ENCODE measurements around the gene OAS2. TPM values are rescaled to one million over a fixed set of nuclear protein-coding genes. Genes with fewer than 3 reads are reported as not detected.
A peak's percentile ranks its signal among the peaks of the same experiment; 100 is the strongest.

Gene OAS2
- total and polyA plus RNA-seq, 7 experiments from 2014 or later, result 29.9 to 238 (median 63.6) TPM

- DNase-seq (no peak), ATAC-seq (peak; percentile 83)
- ChIA-PET POLR2A (no interaction called here), CTCF (no interaction called here)
- no peaks in the 10 kb centered on the region for H3K9me3 Mint-ChIP-seq
- H3K4me1 ChIP-seq (ENCODE audit: control insufficient read depth in 2 of 2, insufficient read depth in 2 of 2, low read length in 2 of 2), result no peaks in the 10 kb centered on the region
- no peaks in the 10 kb centered on the region for H3K9me3 ChIP-seq (ENCODE audit: control insufficient read depth in 2 of 3, low read length in 3 of 3)
- H3K27me3 ChIP-seq (ENCODE audit: control insufficient read depth in 2 of 2, insufficient read depth in 2 of 2, low read length in 2 of 2), result no peaks in the 10 kb centered on the region
- H3K36me3 Mint-ChIP-seq, result no peaks in the 10 kb centered on the region
- no peaks in the 10 kb centered on the region for H3K36me3 ChIP-seq (ENCODE audit: control insufficient read depth in 2 of 3, insufficient read depth in 3 of 3, low read length in 3 of 3)
- H3K4me3 ChIP-seq (ENCODE audit: low read length), result no peak overlapping the region
- intact Hi-C loops (cut with micrococcal nuclease), result loop anchor here in 1 of 2 donors (10.0 kb wide), 1 partner anchor 384 kb away; the partner anchor contains the start of gene SDSL
- no peak overlapping the region for H3K27ac ChIP-seq (ENCODE audit: low read depth, low read length)
- no peak overlapping the region for H3K4me3 Mint-ChIP-seq
- no peaks in the 10 kb centered on the region for H3K4me1 Mint-ChIP-seq
- peak overlapping the region in 1 of 9 donors; percentile 14 for H3K27ac Mint-ChIP-seq
- peaks cover 0 to 11% (median 0%) of the 10 kb centered on the region in 5 donors for H3K27me3 Mint-ChIP-seq
Measured at GRCh38 chr12:113040722-113041171, 62.4 kb downstream of the OAS2 start.

- ChIA-PET POLR2A (no interaction called here), CTCF (no interaction called here)
- intact Hi-C loops (cut with micrococcal nuclease), result loop anchor here in 1 of 2 donors (10.0 kb wide), 1 partner anchor 383 kb away; the partner anchor contains the start of gene SDSL
- Mint-ChIP-seq H3K27ac (no peak overlapping the region), H3K27me3 (peaks cover 0 to 12% (median 0%) of the 10 kb centered on the region in 5 donors), H3K36me3 (no peaks in the 10 kb centered on the region), H3K4me3 (no peak overlapping the region), H3K9me3 (no peaks in the 10 kb centered on the region), H3K4me1 (no peaks in the 10 kb centered on the region)
- Histone ChIP-seq H3K9me3 (ENCODE audit: control insufficient read depth in 2 of 3, low read length in 3 of 3) (no peaks in the 10 kb centered on the region), H3K36me3 (ENCODE audit: control insufficient read depth in 2 of 3, insufficient read depth in 3 of 3, low read length in 3 of 3) (no peaks in the 10 kb centered on the region), H3K4me3 (ENCODE audit: low read length) (no peak overlapping the region), H3K4me1 (ENCODE audit: control insufficient read depth in 2 of 2, insufficient read depth in 2 of 2, low read length in 2 of 2) (no peaks in the 10 kb centered on the region), H3K27me3 (ENCODE audit: control insufficient read depth in 2 of 2, insufficient read depth in 2 of 2, low read length in 2 of 2) (no peaks in the 10 kb centered on the region), H3K27ac (ENCODE audit: low read depth, low read length) (no peak overlapping the region)
- DNase-seq (no peak), ATAC-seq (no peak)
Measured at GRCh38 chr12:113041560-113041959, 63.2 kb downstream of the OAS2 start.

- Mint-ChIP-seq H3K27ac (peak overlapping the region in 1 of 9 donors; percentile 67), H3K9me3 (no peaks in the 10 kb centered on the region), H3K4me1 (peaks cover 0 to 2% (median 1%) of the 10 kb centered on the region in 7 donors), H3K36me3 (no peaks in the 10 kb centered on the region), H3K4me3 (no peak overlapping the region), H3K27me3 (peaks cover 0 to 12% (median 0%) of the 10 kb centered on the region in 5 donors)
- CTCF ChIA-PET, result no interaction called here
- no peak for ATAC-seq
- intact Hi-C loops (cut with micrococcal nuclease), result loop anchor here in 1 of 2 donors (10.0 kb wide), 1 partner anchor 382 kb away; the partner anchor contains the start of gene SDSL
- Histone ChIP-seq H3K4me1 (ENCODE audit: control insufficient read depth in 2 of 2, insufficient read depth in 2 of 2, low read length in 2 of 2) (no peaks in the 10 kb centered on the region), H3K9me3 (ENCODE audit: control insufficient read depth in 2 of 3, low read length in 3 of 3) (no peaks in the 10 kb centered on the region), H3K4me3 (ENCODE audit: low read length) (no peak overlapping the region), H3K36me3 (ENCODE audit: control insufficient read depth in 2 of 3, insufficient read depth in 3 of 3, low read length in 3 of 3) (no peaks in the 10 kb centered on the region), H3K27me3 (ENCODE audit: control insufficient read depth in 2 of 2, insufficient read depth in 2 of 2, low read length in 2 of 2) (no peaks in the 10 kb centered on the region), H3K27ac (ENCODE audit: low read depth, low read length) (no peak overlapping the region)
- no peak for DNase-seq
- POLR2A ChIA-PET, result interaction anchor here (0.6 kb wide), 1 partner anchor 60 kb away, joined by 4 read pairs; no protein-coding TSS in a partner anchor
Measured at GRCh38 chr12:113043240-113043639, 64.9 kb downstream of the OAS2 start.

- ChIA-PET CTCF (interaction anchor here (0.6 to 1.0 kb wide), 3 partner anchors 54 to 178 kb away, joined by 4 to 5 read pairs (median 4); no protein-coding TSS in a partner anchor), POLR2A (no interaction called here)
- no peaks in the 10 kb centered on the region for H3K36me3 ChIP-seq (ENCODE audit: control insufficient read depth in 2 of 3, insufficient read depth in 3 of 3, low read length in 3 of 3)
- no peak overlapping the region for H3K27ac ChIP-seq (ENCODE audit: low read depth, low read length)
- no peaks in the 10 kb centered on the region for H3K9me3 ChIP-seq (ENCODE audit: control insufficient read depth in 2 of 3, low read length in 3 of 3)
- Mint-ChIP-seq H3K4me3 (no peak overlapping the region), H3K27ac (no peak overlapping the region), H3K36me3 (no peaks in the 10 kb centered on the region), H3K27me3 (peaks cover 0 to 12% (median 0%) of the 10 kb centered on the region in 5 donors), H3K4me1 (peaks cover 4 to 15% (median 14%) of the 10 kb centered on the region in 7 donors), H3K9me3 (no peaks in the 10 kb centered on the region)
- no peak for DNase-seq
- peaks cover 0 to 9% of the 10 kb centered on the region in 2 donors for H3K4me1 ChIP-seq (ENCODE audit: control insufficient read depth in 2 of 2, insufficient read depth in 2 of 2, low read length in 2 of 2)
- intact Hi-C loops (cut with micrococcal nuclease), result loop anchor here in 1 of 2 donors (10.0 kb wide), 1 partner anchor 380 kb away; the partner anchor contains the start of gene SDSL
- H3K27me3 ChIP-seq (ENCODE audit: control insufficient read depth in 2 of 2, insufficient read depth in 2 of 2, low read length in 2 of 2), result no peaks in the 10 kb centered on the region
- no peak overlapping the region for H3K4me3 ChIP-seq (ENCODE audit: low read length)
- no peak for ATAC-seq
Measured at GRCh38 chr12:113044516-113044915, 66.2 kb downstream of the OAS2 start.

- Mint-ChIP-seq H3K27me3 (peaks cover 0 to 16% (median 0%) of the 10 kb centered on the region in 5 donors), H3K36me3 (no peaks in the 10 kb centered on the region), H3K27ac (peak overlapping the region in 7 of 9 donors; percentile 13 to 81 (median 52)), H3K9me3 (no peaks in the 10 kb centered on the region), H3K4me1 (peaks cover 4 to 51% (median 47%) of the 10 kb centered on the region in 7 donors), H3K4me3 (peak overlapping the region in 3 of 10 donors; percentile 31 to 45 (median 43))
- POLR2A ChIA-PET, result interaction anchor here (1.0 to 1.6 kb wide), 2 partner anchors 70 to 124 kb away, joined by 3 to 5 read pairs; partner anchors contain the start of gene OAS2
- ATAC-seq (peak; percentile 89), DNase-seq (peak in 8 of 9 donors; percentile 48 to 74 (median 66))
- H3K4me1 ChIP-seq (ENCODE audit: control insufficient read depth in 2 of 2, insufficient read depth in 2 of 2, low read length in 2 of 2), result peaks cover 0 to 15% of the 10 kb centered on the region in 2 donors
- H3K27ac ChIP-seq (ENCODE audit: low read depth, low read length), result no peak overlapping the region
- CTCF ChIA-PET, result interaction anchor here (0.6 to 8.1 kb wide), 21 partner anchors 11 to 320 kb away, joined by 3 to 73 read pairs (median 4); no protein-coding TSS in a partner anchor
- H3K36me3 ChIP-seq (ENCODE audit: control insufficient read depth in 2 of 3, insufficient read depth in 3 of 3, low read length in 3 of 3), result no peaks in the 10 kb centered on the region
- no peak overlapping the region for H3K4me3 ChIP-seq (ENCODE audit: low read length)
- intact Hi-C loops (cut with micrococcal nuclease), result loop anchor here (1.0 to 10.0 kb wide), 6 partner anchors 50 to 376 kb away; partner anchors contain the start of genes RASAL1 (in 1 of the 2) and SDSL (in 1 of the 2)
- no peaks in the 10 kb centered on the region for H3K9me3 ChIP-seq (ENCODE audit: control insufficient read depth in 2 of 3, low read length in 3 of 3)
- H3K27me3 ChIP-seq (ENCODE audit: control insufficient read depth in 2 of 2, insufficient read depth in 2 of 2, low read length in 2 of 2), result no peaks in the 10 kb centered on the region
Measured at GRCh38 chr12:113048716-113049127, 70.4 kb downstream of the OAS2 start.

- peaks cover 0 to 15% (median 0%) of the 10 kb centered on the region in 5 donors for H3K27me3 Mint-ChIP-seq
- intact Hi-C loops (cut with micrococcal nuclease), result loop anchor here (2.0 to 10.0 kb wide), 3 partner anchors 103 to 375 kb away; partner anchors contain the start of genes SDSL (in 1 of the 2) and SLC8B1 (in 1 of the 2)
- Histone ChIP-seq H3K27me3 (ENCODE audit: control insufficient read depth in 2 of 2, insufficient read depth in 2 of 2, low read length in 2 of 2) (no peaks in the 10 kb centered on the region), H3K9me3 (ENCODE audit: control insufficient read depth in 2 of 3, low read length in 3 of 3) (no peaks in the 10 kb centered on the region), H3K4me3 (ENCODE audit: low read length) (no peak overlapping the region), H3K27ac (ENCODE audit: low read depth, low read length) (no peak overlapping the region), H3K36me3 (ENCODE audit: control insufficient read depth in 2 of 3, insufficient read depth in 3 of 3, low read length in 3 of 3) (no peaks in the 10 kb centered on the region), H3K4me1 (ENCODE audit: control insufficient read depth in 2 of 2, insufficient read depth in 2 of 2, low read length in 2 of 2) (peaks cover 0 to 21% of the 10 kb centered on the region in 2 donors)
- peaks cover 4 to 62% (median 56%) of the 10 kb centered on the region in 7 donors for H3K4me1 Mint-ChIP-seq
- no peaks in the 10 kb centered on the region for H3K36me3 Mint-ChIP-seq
- peak overlapping the region in 1 of 10 donors; percentile 20 for H3K4me3 Mint-ChIP-seq
- CTCF ChIA-PET, result interaction anchor here (1.0 to 8.1 kb wide), 10 partner anchors 37 to 126 kb away, joined by 3 to 73 read pairs (median 6); no protein-coding TSS in a partner anchor
- DNase-seq, result no peak
- peak overlapping the region in 3 of 9 donors; percentile 26 to 48 (median 31) for H3K27ac Mint-ChIP-seq
- POLR2A ChIA-PET, result no interaction called here
- no peaks in the 10 kb centered on the region for H3K9me3 Mint-ChIP-seq
- ATAC-seq, result no peak
Measured at GRCh38 chr12:113049976-113050742, 71.8 kb downstream of the OAS2 start.
